Activated CD8-positive, alpha-beta memory T cell treated with anti-CD3 and anti-CD28 coated beads, Interleukin-2, amount 50 U/mL, for 4 hours (primary cell): ENCODE measurements around the gene SYCP2.
A peak's percentile ranks its signal among the peaks of the same experiment; 100 is the strongest.
"Not testable (repeated sequence)": the region's sequence is repeated elsewhere in the genome, so short reads cannot be mapped to it uniquely, and the experiment has no call there.

ENCODE experiments used
- DNase-seq: peaks from one replicate; pipeline ENCODE4 v3.0.0-alpha.2; 2020

SYCP2 gene, protein sequence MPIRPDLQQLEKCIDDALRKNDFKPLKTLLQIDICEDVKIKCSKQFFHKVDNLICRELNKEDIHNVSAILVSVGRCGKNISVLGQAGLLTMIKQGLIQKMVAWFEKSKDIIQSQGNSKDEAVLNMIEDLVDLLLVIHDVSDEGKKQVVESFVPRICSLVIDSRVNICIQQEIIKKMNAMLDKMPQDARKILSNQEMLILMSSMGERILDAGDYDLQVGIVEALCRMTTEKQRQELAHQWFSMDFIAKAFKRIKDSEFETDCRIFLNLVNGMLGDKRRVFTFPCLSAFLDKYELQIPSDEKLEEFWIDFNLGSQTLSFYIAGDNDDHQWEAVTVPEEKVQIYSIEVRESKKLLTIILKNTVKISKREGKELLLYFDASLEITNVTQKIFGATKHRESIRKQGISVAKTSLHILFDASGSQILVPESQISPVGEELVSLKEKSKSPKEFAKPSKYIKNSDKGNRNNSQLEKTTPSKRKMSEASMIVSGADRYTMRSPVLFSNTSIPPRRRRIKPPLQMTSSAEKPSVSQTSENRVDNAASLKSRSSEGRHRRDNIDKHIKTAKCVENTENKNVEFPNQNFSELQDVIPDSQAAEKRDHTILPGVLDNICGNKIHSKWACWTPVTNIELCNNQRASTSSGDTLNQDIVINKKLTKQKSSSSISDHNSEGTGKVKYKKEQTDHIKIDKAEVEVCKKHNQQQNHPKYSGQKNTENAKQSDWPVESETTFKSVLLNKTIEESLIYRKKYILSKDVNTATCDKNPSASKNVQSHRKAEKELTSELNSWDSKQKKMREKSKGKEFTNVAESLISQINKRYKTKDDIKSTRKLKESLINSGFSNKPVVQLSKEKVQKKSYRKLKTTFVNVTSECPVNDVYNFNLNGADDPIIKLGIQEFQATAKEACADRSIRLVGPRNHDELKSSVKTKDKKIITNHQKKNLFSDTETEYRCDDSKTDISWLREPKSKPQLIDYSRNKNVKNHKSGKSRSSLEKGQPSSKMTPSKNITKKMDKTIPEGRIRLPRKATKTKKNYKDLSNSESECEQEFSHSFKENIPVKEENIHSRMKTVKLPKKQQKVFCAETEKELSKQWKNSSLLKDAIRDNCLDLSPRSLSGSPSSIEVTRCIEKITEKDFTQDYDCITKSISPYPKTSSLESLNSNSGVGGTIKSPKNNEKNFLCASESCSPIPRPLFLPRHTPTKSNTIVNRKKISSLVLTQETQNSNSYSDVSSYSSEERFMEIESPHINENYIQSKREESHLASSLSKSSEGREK (N-terminal part only)

DNA sequence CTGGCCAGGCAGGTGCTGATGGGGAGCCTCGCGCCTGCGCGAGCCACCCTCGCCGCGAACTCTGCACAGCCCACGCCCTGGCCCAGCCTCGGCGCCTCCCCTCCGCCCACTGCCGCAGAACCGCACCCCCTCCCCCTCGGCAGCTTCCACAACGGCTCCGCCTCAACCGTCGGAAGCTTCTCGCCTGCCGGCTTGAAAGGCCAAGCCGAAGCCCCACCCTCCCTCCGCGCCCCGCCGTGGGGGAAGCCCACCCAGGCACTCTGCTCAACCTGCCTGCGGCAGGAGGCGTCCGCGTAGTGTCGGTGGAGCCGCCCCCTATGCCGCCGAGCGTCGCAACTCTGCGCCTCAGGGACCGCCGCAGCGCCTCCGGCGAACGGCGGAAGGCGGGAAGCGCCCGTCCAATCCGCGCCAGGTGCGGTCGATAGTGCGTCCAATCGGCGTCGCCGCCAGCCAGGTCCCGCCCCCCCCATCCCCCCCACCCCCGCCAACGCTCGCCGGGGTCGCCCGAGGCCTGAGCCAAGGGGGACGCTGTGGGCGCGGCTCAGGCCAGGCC is at the start of gene SYCP2:
SYCP2 (minus strand) TSS at position 342 of the 553 bp plus-strand sequence. CDS start 11,224 bp downstream, outside the sequence.
- peak; percentile 67 for DNase-seq

DNA sequence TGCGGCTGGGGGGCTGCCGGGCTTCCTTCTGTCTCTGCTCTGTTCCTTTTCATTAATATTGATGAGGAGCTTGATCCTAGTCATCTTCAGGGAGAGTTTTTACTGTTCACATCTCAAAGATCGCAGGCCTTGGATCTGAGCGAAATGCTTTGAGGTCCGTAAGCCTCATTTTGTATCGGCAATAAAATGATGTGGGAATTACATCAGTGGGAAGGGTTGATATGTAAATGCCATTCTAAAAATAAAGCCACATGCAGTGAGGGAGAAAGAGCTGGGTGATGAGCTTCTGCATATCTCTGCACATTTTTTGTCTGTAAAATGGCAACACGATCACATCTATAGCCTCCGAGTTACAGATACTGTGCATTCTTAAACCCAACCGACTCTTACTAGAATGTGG is 49.6 kb upstream of the SYCP2 start:
- DNase-seq, result no peak

DNA sequence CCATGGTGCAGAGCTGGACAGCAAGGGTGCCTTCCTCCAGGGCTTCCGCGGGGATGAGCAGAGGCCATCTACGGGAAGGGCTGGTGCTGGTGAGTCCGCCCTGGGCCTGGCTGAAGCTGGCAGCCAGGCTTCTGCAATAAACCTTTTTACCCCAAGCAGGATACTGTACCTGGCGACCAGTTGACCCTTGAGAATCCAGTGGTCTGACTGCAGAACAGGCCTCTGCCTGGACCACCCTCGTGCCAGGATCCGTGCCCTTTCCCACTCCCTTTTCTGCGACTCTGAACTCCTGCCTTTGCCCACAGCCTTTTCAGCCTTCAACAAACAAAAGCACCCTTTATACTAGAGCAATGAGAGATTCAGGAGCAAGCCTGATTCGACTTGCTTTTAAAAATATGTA is 43.6 kb upstream of the SYCP2 start:
- DNase-seq, result no peak

DNA sequence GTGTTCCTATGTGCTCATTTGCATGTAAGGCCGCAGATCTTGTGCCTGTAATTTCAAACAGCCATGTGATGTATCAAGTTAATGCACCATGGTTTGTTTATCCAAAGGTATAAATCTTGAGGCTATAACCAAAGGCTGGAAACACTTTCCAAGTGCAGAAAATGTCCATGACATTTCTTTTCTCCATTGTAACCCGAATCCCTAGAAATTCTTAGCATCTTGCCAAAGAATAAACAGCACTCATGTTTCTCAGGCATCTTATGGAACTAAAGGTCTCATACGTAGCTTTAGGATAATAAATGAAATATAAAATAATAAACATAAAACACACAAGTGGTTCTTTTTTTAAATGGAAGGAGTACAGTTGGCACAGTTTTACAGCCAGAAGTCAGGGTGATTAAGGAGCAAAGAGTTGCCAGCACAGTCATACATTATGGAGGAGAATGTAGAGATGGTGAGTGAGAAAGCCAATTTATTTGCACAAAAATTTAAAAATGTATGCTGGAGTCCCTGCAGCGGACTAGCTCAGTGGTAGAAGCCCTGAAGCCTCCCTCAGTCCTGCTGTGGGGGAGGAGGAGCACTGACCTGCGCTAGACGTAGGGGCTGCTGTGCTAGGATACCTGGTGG is 42.8 kb upstream of the SYCP2 start:
- DNase-seq, result no peak

DNA sequence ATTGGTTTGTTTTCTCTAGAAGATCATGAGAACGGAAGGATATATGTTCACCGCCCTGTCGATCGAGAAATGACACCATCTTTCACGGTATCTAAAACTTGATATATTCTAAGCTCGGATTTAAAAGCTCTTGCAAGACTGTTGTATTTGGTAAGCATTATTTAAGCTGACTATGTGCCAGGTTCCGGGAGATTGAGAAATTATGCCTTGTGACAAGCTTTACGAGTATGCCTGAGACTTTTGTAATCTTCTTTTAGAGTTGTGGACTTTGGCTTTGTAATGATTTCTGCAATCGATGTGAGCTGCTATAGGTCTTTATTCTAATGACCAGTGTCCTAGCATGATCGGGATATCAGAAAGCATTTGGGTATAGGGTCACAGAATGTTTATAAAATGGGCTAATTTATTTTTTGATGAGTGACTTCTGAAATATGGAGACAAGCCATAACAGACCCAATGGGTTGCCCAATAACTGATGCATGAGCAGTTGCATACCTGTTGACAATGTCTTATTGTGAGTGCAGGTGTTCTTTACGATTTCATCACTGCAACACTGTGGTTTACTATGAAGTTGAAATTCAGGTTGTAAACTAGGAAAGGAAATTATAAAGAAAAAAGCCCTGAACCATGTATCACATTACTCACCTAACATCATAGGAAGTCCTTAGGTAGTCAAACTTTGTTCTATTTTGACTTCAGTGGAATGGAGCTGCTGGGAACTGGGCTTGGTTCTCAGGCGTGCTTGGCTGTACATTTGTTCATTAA is 38.8 kb upstream of the SYCP2 start:
- no peak for DNase-seq

DNA sequence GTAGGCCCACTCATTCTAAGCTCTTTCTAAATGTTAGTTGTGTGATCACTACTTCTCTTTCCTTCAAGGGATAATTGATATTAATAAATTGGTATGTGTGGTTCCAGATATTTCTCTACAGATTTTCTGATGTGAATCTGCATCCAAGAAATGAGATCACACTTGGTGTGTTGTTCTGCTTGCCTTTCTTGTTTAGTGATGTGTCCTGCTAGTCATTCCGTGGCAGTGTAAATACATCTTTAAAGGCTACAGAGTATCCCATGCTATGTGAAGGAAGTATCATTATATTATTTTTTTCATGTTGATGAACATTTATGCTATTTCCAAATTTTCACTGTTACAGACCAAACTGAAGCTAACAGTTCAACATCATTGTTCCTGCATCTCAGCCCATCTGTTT is 38.0 kb upstream of the SYCP2 start:
- DNase-seq, result no peak

DNA sequence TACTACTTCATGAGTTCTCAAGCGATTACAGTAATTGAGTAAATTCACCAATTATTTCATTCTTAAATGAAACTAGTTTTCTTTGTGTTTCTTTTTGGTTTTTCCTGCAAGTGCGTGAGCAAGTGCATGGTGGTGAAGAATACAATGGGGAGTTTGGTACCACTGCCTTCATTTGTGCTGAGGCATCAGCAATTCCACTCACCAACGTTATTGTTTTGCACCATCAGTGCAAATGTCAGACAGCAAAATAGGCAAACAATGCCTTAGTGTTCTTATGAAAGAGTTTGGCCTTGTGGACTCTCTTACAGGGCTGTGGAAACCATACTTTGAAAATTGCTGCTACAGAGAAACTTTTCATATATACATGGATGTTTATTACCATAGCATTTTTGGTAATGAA is 33.0 kb upstream of the SYCP2 start:
- DNase-seq, result no peak

DNA sequence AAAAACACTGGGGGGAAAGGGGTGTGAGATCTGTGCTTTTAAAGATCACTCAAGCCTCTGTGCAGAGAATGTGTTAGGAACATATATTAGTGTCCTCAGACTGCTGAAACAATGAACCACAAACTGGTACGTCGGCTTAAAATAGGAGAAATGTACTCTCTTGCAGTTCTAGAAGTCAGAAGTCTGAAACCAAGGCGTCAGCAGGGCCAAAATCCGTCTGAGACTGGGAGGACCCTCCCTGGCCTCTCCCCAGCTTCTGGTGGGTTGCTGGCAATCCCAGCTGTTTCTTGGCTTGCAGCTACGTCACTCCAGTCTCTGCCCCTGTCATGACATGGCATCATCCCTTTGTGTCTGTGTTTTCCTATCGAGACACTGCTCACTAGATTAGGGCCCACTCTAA is 28.7 kb upstream of the SYCP2 start:
- no peak for DNase-seq

DNA sequence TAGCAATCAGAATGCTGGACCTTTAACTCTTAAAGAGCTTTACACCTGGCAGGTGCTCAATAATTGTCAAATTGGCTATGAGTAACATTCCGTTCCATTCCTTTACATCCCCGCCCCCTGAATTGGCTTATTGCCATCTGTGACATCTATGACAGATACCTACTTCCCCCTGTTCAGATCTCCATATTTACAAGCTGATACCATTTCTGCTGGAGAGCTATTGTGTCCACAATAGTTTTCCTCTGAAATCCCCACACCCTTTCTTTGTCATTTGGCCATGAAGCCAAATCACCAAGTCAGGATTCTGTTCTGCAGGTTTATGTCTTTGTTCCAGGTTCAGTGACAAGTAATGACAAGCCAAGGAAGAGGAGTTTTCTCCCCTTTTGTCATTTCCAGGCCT is 28.0 kb upstream of the SYCP2 start:
- no peak for DNase-seq

DNA sequence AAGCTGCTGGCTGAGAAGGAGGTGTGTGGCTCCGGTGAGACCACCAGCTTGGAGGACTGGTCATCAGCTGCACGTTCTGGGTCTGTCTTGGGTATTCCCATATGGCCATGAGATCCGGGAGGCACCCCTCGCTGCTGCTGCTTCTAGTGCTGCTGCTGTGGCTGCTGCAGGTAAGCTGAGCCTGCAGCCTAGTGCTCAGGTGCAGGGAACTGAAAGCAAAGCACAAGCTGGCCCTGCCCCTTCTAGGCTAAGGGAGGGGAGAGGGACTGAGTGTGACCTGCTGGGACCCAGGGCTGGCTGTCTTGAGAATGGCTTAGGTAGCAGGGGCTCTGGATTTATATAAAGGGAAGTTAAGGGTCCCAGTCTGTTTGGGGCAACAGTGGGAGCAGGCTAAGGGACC is 25.2 kb upstream of the SYCP2 start:
- DNase-seq, result no peak

DNA sequence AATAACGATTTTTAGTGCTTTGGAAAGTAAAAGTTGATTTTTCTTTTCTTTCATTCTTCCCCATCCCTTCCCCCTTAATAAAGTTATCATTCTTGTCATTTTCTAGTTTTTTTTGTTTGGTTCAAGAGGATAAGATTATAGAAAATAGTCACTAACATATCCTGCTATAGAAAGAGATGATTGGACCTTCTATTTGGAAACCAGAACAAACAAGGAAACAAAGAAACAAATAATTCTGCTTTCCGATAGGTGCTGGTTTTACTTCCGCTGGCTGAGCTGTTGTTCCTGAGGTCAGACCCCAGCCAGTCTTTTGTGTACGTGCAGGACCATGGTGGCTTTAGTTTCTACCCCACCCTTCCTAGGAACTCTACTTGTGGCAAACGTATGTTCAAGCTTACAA is 24.7 kb upstream of the SYCP2 start, which contains the start of gene CDH26:
CDH26 (plus strand) TSS at position 301 of the 400 bp plus-strand sequence. CDS start 304 bp downstream, outside the sequence.
- DNase-seq, result no peak

DNA sequence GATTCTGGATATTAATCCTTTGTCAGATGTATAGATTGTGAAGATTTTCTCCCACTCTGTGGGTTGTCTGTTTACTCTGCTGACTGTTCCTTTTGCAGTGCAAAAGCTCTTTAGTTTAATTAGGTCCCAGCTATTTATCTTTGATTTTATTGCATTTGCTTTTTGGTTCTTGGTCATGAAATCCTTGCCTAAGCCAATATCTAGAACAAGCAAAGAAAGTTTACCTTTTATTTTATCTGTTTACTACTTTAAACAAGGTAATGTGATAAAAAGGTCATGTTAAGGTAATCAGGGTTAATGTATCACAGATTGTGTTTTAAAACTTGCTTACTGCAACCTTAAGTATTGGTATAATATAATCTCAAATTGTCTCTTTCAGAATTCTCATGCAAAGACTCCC is 24.1 kb upstream of the SYCP2 start:
- not testable (repeated sequence) for DNase-seq

DNA sequence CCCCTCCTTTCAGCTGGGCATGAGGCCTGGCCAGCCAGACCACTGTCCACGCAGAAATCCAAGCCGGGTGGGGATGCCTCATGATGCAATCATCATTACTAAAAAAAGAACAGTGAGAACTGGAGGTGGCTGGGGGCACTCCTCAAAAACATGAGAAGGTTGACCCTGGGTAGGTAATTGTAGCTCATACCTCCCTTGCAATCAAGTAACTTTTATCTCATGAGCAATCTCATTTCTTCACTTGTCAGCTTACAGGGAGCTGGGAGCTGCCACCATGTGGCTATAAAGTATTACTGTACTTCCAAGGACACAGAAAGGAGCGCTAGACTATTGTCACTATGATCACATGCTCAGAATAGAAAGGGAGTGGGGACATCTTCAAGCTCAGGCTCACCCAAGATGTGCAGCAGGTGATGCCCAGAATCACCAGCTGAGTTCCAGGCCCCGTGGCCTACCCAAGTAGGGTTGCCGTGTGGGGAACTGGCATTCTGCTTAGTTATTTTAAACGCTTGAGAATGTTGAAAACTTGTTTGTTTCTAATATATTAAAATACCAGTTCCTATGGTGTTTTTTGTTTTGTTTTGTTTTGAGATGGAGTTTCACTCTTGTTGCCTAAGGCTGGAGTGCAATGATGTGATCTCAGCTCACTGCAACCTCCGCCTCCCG is 21.8 kb upstream of the SYCP2 start:
- no peak for DNase-seq

DNA sequence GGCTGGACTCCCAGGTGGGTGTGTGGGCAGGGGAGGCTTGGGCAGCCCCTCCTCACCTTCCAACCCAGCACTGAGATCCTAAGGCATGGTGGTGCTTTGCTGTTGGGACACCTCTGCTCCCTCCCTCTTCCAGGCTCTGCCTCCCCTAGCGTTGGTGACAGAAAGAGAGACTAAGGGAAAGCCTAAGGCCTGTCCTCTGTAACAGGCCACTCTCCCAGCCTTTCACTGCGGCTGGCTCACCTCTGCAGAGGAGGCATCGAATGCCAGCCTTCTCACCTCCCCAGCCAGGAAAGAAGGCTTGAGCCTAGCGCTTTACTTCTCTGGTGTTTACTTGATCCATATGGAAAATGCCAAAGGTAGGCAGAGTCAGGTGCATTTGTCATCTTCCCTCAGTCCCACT is 21.3 kb upstream of the SYCP2 start:
- DNase-seq, result no peak

DNA sequence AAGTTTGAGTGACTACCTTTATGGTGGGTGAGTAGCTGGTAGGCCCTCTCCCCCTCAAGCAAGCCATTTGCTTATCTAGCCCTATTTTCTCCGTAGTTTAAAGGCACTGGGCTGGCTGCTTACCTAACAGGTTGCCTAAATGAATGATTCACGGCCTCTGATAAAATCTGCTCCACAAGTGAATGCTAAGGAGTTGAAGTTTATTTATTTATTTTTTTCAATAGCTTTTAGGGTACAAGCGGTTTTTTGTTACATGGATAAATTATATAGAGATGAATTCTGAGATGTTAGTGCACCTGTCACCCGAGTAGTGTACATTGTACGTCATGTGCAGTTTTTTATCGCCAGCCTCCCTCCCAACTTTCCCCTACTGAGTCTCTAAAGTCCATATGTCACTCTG is 16.5 kb upstream of the SYCP2 start:
- DNase-seq, result no peak

DNA sequence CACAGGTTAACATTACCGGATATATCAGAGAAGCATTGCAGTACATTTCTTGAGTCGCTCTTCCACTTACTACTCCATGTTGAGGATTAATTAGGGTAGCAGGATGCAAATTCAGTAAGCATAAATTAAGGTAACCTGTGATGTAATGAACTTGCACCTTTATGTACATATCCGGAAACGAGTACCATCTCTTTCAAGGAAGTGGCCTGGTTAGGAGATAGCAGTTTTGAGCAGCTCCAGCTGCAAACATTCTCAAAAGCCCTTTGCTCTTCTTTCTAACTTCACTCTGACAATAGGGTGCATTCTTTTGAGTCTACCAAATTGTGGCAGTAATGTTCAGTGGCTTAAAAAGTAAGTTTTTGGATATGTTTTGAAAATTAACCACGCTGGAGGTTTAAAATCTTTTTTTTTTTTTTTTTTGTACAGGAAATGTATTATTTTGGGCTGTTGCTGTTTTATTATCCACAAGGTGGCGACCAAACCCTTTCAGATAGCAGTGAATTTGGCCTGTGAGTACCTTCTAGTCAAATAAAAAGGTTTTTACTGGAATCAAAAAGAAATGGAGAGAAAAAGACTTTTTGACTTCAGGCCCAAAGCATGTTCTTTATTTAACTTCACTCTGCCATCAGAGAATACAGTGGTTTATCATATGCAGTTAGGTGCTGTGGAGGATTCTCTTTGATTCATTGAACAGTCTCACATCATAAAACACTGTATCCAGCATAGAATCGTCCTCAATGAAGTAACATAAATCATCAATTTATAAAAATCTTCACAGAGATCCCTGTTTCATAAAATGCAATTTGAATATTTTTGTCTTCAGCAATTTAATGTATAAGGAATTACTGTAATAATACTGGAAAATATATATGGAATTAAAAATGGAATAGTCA is 15.6 kb upstream of the SYCP2 start:
- no peak for DNase-seq

DNA sequence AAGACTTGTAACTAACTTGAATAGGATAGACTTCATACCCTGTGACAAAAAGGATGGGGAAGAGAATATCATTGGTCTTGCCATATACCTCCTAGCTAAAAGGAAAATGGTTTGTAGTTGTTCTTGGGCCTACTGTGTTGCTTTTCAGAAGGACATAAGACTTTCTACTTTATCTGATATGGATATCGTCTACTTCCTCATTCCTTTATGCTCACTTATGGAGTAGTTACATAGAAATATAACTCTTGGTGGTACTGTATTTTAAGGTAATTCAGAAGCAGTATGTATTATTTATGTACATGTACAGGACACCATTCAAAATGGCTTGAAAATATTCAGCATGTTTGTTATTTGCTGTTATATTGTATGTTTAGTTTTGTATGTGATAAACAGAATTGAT is 14.8 kb upstream of the SYCP2 start:
- DNase-seq, result no peak

DNA sequence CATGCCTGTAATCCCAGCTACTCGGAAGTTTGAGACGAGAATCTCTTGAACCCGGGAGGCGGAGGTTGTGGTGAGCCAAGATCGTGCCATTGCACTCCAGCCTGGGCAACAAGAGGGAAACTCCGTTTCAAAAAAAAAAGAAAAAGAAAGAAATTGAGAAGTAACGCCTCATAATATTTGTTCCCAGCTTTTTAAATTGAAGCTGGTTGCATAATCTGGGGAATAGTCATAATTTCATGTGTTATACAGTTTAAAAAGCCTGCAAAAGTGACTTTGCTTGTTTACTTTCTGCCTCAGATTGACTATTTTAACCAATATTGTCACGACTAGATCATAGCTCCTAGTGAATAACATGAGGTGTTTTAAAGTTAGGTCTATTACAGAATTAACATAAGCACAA is 13.9 kb upstream of the SYCP2 start:
- DNase-seq, result no peak

DNA sequence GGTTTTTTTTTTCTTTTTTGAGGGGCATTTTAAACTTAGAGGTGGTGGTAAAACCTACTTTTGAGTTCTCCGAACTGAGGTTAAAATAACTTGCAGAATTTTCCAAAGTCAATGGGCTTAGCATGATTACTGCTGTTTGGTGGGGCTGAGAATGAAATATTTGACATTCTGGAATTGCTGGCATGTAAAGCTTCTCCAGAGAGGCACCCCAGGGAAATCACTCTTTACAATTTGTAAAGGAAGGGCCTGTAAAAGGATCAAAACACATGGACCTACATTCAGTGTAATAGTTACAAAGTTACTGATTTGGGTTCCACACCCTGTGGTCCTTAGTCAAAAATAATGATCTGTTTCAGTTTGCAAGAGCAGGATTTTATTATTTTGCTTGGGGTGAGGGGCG is 12.3 kb upstream of the SYCP2 start:
- DNase-seq, result no peak

DNA sequence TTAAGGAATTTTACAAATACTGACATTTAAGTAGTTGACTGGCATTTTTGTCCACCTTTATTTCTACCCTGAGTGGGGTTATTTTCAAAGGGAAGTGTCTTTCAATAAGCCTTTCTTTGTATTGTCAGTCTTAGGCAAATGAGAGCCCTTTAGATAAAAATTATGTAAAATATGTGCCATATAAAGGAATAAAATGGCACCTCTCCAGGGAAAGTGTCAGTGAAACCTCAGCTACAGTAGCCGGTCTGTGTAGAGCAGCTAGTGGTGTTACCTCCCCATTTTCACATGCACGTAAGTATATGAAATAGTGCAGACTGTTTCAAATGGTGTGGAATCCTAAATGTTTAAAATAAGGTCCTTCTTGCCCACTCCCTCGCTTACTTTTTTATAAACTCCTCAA is 11.7 kb upstream of the SYCP2 start:
- DNase-seq, result no peak
